IPS-18c (cell line): ENCODE results near the gene NFIA.

Source experiments
- H3K4me3 ChIP-seq: 2 replicates; pipeline ENCODE4 v1.7.0; 2013; ENCODE audit warnings: low read depth, mild to moderate bottlenecking, low read length, moderate library complexity; ENCODE audit not compliant: insufficient read depth
- H3K9me3 ChIP-seq: one replicate; pipeline ENCODE4 v1.6.1; 2013; ENCODE audit warnings: mild to moderate bottlenecking, low read length, moderate library complexity; ENCODE audit not compliant: control insufficient read depth, insufficient read depth

NFIA gene

DNA sequence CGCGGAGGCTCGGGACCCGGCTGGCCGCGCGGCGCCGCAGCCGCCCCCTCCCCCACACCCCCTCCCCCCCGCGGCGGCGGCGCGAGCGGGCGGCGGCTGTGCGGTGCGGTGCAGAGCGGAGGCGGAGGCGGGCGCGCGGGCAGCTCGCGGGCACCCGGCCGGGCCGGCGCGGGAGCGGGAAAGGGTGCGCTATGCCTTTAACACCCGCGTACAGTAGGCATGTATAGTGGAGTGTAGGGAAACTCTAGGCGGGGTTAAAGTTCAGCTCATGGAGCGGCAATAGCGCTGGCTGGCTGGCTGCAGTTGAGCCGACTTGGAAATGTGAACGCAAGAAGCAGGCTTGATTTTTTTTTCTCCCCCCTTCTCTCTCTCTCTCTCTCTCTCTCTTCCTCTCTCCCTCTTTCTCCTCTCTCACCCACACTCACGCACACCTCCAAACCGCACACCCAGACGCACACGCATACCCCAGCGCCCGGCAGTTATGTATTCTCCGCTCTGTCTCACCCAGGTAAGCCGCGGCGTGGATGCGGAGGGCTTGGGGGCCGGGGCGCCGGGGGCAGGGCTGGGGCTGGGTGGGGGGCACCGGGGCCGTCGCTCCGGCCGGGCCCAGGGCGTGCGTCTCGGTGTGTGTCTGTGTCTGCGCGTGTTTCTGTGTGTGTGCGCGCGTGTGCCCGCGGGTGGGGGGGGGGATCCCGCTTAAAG, at the start of gene NFIA:
Gene NFIA (plus strand): TSS at position 251 of the 702 bp plus-strand sequence.
- Histone ChIP-seq H3K4me3 (peak within 1 kb of the TSS; percentile 66), H3K9me3 (no peaks in the 10 kb centered on the region)

DNA sequence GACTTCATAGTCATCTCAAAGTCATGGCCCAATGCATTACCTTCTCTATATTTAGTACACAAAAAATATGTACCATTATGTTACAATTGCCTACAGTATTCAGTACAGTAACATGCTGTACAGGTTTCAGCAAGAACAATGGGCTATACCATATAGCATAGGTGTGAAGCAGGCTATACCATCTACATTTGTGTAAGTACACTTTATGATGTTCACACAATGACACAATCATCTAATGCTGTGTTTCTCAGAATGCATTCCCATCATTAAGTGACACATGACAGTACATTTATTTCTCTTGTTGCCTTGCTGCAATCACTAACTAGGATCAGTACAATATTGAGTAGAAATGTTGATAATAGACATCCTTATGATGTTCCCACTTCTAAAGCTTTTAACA, 46.5 kb upstream of the NFIA start:
- Histone ChIP-seq H3K9me3 (no peaks in the 10 kb centered on the region), H3K4me3 (no peak overlapping the region)

DNA sequence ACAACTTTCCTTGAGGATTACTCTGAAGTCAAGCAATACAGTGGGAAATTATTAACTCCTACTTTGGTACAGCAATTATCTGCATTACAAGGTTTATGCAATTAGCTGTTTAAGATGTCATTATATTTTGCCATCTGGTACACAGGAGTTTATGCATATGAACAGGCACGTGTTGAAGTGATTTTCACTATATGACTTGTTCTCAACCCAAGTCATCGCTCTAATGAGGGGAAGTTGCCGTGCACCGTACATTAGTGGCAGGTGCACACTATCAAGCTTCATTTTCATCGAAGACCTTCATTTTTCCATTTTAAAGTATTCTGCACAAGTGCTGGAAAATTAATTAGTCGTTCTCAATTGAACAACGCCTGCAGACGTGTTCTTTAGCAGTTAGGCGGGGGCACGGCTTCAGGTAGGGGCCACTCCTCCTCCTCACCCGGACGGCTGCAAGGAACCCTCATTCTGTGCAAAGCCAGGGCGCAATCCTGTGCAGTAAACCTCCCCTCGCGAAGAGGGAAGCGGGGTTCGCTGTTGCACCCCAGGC, 39.8 kb upstream of the NFIA start:
- H3K4me3 ChIP-seq: peak overlapping the region; percentile 57; the same call in 1 of the 2 replicates

DNA sequence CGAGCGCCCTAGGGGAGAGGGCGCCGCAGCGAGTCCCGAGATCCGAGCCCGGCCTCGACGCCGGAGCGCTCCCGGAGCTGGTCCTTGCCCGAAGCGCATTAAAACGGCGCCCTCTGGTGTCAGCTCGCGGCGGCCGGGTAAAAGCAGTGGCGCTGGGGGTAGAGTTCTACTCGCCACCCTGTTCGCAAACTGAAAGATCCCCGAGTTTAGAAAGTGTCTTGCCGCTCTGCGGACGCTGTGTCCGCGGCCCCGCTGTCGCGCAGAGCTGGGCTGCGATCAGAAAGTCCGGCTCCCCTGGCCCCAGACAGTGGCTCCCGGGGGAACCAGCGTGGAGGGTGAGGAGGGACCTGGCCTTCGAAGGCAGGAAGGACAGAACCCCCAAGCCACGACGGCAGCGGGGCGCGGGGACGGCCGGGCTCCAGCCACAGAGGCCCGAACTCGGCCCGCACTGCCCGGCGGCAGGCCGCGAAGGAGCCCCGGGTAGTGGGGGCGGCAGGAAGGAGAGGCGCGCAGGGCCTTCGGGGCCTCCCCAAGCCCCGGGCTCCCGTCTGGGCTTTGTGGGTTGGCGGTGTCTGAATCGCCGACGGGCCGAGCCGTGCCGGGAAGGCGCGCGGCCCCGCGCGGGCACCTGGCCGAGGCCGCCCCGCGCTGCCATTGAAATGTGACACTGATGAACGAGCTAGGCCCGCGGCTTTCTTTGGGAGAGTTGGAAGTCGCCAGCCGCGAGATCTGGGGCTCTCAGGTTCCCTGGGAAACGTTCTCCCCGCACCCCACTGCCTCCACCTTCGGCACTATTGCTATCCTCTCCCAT, 39.1 kb upstream of the NFIA start:
- Histone ChIP-seq H3K4me3 (peak overlapping the region; percentile 57), H3K9me3 (no peaks in the 10 kb centered on the region)

More for the DNA sequence above, 39.8 kb upstream of the NFIA start:
- no peaks in the 10 kb centered on the region for H3K9me3 ChIP-seq

DNA sequence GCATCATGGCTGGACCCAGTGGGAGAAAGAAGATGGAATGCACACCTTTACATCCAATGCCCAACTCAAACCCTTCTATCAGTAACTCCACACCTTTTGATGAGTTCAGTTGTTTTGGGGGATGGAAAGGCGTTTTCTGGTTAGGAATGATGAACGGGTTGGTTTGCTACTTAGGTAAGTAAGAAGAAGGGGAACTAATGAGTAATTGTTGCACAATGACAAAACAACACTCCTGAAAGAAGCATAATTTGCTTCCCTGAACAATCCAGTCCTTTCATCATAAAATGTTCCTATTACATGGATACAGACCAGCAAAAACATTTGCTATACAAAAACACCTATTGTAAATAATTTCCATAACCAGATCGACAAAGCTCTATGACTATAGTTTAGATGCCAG, 35.9 kb upstream of the NFIA start:
- H3K9me3 ChIP-seq: no peaks in the 10 kb centered on the region
- no peak overlapping the region for H3K4me3 ChIP-seq

DNA sequence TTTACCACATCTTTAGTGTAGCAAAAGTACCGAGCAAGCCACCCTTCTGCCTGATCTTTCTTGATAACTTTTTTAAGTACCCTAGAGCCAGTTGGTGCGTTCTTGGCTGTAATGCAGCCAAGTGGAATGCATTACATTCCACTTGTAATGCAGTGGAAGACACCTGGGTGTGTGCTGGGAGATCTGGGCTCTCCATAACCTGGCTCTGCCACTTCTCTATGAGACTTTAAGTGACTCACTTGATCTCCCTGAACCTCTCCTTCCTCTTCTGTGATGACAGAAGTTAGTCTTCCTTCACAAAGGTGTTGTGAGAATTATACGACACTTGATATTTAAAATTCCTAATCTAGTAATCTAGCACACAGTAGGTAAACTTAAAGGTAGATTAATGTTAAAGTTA, 35.3 kb upstream of the NFIA start:
- no peak overlapping the region for H3K4me3 ChIP-seq
- no peaks in the 10 kb centered on the region for H3K9me3 ChIP-seq

DNA sequence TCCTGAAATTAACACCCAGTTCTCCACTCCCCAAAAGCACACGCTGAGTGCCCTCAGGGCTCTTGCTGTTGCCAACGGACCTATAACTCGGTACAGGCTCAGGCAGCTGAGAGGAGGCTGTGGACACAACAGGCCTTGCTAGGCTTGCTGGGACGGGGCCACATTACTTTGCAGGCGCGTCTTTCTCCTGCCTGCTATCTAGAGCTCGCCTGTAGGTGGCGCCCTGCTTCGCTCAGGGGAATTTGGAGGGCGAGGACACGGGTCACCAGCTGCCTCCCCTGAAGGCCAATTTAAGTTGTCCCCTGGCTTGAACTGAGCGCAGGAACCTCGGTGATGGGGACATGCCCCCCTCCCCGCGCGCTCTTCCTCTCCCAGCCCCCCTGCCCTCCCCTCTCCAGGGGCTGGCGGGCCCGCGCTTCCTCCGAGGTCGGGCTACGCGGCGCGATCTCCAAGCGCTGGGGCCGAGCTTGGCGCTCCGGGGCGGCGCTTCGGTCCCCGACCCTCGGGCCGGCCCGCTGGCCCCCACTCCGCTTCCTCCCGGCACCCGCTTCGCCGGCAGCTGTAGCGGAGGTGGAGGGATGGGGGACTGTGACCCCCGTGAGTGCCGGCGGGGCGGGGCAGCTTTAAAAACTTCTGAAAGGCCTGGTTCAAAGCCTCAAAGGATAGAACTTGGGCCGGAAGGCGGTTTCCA, 32.4 kb upstream of the NFIA start:
- Histone ChIP-seq H3K4me3 (peak overlapping the region; percentile 69), H3K9me3 (no peaks in the 10 kb centered on the region)

DNA sequence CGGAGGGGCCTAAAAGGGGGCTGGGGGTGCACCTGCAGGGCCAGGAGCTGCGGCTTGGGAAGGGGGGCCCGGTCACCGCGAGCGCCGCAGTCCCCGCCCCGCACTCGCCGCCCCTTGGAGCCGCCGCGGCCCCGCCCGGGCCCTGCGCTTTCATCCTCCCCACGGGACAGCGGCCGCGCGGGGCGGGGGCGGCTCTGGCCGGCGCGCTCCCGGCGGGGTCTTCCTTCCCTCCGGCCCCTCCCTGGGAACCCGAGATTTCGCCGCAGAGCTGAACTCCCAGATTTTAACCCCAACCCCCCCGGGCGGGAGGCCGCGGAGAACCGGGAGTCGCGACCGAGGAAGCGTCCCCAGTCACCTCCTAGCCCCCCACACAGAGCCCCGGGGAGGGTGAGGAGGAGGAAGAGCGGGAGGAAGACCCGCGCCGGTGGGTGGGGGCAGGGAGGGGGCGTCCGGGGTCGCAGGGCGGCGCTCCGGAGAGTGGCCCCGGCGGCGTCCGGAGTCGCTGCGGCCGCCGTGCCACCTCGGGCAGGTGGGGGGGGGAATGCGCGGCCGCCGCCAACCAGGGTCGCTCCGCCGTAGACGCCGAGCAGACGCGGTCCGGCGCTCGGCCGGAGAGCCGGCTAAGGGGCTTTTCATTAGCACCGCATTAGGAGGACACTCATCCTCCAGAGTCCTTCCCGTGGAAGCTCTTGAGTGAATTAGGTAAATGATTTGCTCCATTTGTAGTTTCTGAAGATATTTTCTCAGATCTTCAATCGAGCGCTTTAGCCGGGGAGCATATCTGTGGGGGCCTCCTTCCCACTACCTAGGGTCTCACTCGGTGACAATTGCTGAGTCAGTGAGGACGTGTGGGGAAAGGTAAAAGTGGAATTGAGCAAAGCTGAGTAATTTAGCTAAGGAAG, 31.6 kb upstream of the NFIA start:
- no peaks in the 10 kb centered on the region for H3K9me3 ChIP-seq
- peak overlapping the region; percentile 69 for H3K4me3 ChIP-seq

DNA sequence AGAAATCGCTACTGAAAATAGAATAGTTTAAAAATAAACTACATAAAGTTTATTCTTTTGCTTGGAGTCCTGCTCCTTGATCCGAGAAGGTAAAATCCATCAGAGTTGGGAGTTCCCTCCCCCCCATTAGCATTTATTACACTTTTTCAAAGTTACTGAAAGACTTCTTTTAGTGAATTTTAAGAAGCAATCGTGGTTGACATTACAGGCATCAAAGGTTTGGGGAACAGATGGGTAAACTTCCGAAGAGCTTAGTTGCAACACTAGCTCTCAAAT, 31.0 kb upstream of the NFIA start:
- H3K9me3 ChIP-seq: no peaks in the 10 kb centered on the region
- H3K4me3 ChIP-seq: peak overlapping the region; percentile 69; the same call in 1 of the 2 replicates

DNA sequence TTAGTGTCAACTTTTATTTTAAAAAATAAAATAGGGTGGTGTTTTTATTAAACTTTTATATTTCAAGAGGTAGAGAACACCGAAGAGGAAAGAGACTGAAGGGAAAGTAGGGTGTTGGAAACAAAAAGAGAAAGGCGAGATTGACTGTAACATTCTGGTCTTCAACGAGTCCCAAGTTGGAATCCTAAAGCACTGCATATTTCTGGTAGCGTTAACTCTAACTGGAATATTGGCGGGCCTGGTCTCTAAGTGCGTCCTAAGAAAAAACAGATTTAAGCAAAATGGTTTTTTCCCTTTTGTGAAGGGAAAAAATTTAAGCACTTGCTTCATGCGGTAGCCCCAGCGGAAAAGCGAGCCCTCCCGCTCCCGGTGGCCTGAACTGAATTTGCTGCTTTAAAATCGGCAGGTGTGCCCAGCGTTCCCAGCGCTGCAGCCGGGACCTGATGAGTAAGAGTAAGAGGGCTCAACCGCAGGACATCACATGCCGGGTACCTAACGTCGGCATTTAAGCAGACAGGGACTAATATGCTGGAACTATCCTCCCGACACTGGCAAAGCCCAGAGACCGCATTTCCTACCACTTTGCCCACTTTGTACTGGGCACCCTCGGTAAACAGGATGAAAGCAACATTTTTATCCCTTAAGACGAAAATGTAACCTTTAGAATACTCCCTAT, 30.5 kb upstream of the NFIA start:
- Histone ChIP-seq H3K9me3 (no peaks in the 10 kb centered on the region), H3K4me3 (no peak overlapping the region)

DNA sequence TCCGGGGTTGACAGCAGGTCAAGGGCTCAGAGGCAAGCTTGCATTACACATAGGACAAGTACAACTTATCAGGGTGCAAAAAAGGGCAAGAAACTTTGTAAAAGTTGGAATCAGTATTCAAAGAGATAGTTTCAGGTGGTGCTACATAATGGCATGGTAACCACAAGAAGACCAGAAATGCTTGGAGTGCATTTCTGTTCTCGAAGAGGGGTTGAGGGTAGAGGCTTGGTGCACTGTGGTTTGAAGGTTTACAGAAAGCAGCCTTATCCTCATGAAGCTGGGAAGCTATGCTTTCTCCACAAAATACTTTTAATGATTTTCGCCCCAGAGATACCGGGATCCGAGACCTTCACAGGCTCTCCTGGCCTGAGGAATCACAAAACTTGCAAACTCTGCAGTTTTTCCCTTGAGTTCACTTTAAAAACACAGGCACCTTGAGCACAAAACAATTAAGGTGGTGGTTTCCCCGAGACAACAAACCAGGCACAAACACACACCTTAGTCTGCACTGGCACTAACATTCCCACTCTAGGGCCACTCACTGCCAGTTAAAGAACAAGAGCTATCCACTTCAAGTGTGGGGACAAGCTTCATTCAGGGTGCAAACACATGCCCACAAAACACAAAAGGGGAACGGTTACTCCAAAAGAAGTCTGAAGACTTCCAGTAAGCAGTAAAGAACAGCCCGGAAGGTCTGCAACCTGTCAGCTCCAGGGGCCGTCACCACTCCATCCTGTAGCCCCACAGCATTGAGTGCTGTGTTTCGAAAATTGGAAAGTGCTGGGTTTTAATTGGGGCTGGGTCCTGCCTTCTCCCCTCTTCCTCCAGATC, 29.8 kb upstream of the NFIA start:
- no peaks in the 10 kb centered on the region for H3K9me3 ChIP-seq
- 0 out of 2 replicates have a peak overlapping the region, but pooled peaks have one; percentile 2 for H3K4me3 ChIP-seq

DNA sequence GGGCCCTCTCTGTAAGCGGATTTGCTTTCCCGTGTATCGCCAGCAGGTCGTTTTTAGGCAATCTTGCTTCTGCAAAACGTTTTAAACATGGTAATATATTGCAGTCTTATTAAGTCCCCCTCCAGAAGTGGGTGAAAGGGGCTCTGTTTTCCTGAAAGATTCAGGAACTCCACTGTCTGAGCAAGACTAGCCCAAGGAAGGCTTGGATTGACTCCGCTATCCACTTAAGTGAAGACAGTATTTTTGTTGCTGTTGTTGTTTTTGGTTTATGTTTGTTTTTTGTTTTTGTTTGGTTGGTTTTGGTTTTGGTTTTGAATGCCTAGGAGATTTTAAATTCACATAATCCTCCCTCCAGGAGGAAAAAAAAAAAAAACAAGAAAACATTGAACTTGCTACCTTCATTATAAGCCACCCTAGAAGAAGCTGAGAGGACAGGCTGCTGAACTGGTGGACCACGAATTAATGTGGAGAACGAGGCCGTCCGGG, 29.1 kb upstream of the NFIA start:
- no peaks in the 10 kb centered on the region for H3K9me3 ChIP-seq
- H3K4me3 ChIP-seq: peak overlapping the region; percentile 41; the same call in 1 of the 2 replicates

DNA sequence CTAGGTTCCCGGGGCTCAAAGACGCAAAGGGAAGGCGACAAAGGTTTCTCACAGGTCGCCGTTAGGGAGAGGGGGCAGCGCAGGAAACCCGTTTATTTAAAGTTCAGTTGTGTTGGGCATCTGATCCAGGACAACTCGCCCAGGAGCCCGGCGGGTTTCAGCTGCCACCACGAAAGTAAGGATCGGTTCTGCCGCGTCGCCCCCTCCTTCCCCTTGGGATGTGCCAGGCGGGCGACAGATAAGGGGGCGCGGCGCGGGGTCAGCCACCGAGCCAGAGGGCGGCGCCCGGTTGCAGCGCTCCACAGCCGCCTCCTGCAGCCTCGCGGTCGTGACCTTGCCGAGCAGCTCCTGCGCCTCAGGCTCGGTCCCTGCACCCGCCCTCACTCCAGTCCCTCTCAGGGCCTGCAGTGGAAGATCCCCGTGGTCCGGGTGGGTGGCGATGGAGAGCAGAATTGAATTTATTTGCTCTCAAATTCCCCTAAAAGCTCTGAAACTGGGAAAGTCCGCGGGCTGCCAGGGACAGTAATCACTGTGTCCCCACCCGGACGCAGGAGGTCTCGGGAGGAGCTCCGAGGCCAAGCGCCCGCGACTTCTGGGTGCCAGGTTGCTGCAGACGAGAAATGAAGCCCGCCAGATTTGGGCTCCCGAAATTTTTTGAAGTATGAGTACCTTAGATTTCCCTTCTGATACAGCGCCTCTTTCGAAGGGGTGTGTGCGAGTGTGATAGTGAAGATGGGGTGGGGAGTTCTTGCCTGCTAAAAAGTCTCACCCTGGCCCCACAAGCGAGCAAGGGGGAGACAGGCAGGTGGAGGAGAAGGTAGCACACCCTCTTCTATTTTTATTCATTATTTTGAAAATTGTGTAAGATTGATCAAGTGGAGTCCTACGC, 28.4 kb upstream of the NFIA start:
- Histone ChIP-seq H3K4me3 (peak overlapping the region; percentile 41), H3K9me3 (no peaks in the 10 kb centered on the region)

DNA sequence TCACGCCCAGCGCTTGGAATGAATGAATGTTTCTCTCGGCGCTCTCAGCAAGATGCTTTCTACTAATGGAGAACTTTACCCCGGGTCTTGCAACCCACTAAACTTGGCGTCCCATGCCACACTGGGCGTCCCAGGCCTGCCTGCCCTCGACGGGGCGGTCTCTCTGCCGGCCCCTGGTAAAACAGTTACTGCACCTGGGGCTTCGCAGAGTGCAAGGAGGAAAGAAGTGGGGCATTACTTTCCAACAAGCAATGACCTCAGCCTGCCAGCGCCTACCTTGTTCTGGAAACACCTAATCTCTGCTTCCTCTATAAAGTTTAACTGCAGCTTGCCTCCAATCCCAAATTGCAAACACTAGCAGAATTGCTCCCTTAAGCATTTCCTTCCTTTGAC, 27.8 kb upstream of the NFIA start:
- Histone ChIP-seq H3K9me3 (no peaks in the 10 kb centered on the region), H3K4me3 (0 out of 2 replicates have a peak overlapping the region, but pooled peaks have one; percentile 41)
